HK-2 (cell line): ENCODE results near the gene IL15RA.

Experiments used
- DNase-seq: peaks from one replicate; pipeline ENCODE4 v3.0.0-alpha.2; 2018; ENCODE audit not compliant: unreplicated experiment

IL15RA gene

GRCh38 chr10:5977471-5978229, at the start of gene IL15RA:
TSS of gene IL15RA (minus strand) at chr10:5977543. CDS start at chr10:5977492, 51 bp downstream.
- peak; percentile 56 for DNase-seq

GRCh38 chr10:6025683-6026255, 48.4 kb upstream of the IL15RA start:
- DNase-seq = no peak

GRCh38 chr10:6024334-6024682, 47.0 kb upstream of the IL15RA start:
- no peak for DNase-seq

GRCh38 chr10:6023661-6024333, 46.5 kb upstream of the IL15RA start:
- DNase-seq = no peak

GRCh38 chr10:6022660-6023059, 45.3 kb upstream of the IL15RA start:
- no peak for DNase-seq

GRCh38 chr10:6020826-6021225, 43.5 kb upstream of the IL15RA start:
- DNase-seq = no peak

GRCh38 chr10:6019796-6020195, 42.5 kb upstream of the IL15RA start:
- DNase-seq = no peak

GRCh38 chr10:6019010-6019782, 41.9 kb upstream of the IL15RA start:
- no peak for DNase-seq

GRCh38 chr10:6018422-6018821, 41.1 kb upstream of the IL15RA start:
- no peak for DNase-seq

- DNase-seq = no peak
These were observed 40.5 kb upstream of the IL15RA start for GRCh38 chr10:6017781-6018354.

GRCh38 chr10:6014241-6014761, 37.0 kb upstream of the IL15RA start:
- peak; percentile 9 for DNase-seq

GRCh38 chr10:6013413-6014192, 36.3 kb upstream of the IL15RA start:
- no peak for DNase-seq

- DNase-seq = no peak
These were observed 35.0 kb upstream of the IL15RA start for GRCh38 chr10:6012121-6012905.

- no peak for DNase-seq
These were observed 34.2 kb upstream of the IL15RA start for GRCh38 chr10:6011558-6011957.

- DNase-seq = no peak
These were observed 33.2 kb upstream of the IL15RA start for GRCh38 chr10:6010569-6010968.

GRCh38 chr10:6009961-6010360, 32.6 kb upstream of the IL15RA start:
- no peak for DNase-seq

GRCh38 chr10:6009150-6009549, 31.8 kb upstream of the IL15RA start:
- no peak for DNase-seq

- DNase-seq = no peak
These were observed 31.3 kb upstream of the IL15RA start for GRCh38 chr10:6008497-6009142.

GRCh38 chr10:6006991-6007390, 29.6 kb upstream of the IL15RA start:
- DNase-seq = no peak

- no peak for DNase-seq
These were observed 29.2 kb upstream of the IL15RA start for GRCh38 chr10:6006546-6006945.
